Caki2 (cell line): ENCODE data around the gene ADGRA1. TPM values are rescaled to one million over a fixed set of nuclear protein-coding genes. Genes with fewer than 3 reads are reported as not detected.

Experiments
- DNase-seq: peaks from one replicate; pipeline ENCODE4 v3.0.0-alpha.2; 2015; ENCODE audit warnings: low read depth
- in situ Hi-C: cut with HindIII; loops from 2 replicates; pipeline ENCODE4 v1.10.0; 2016; ENCODE audit warnings: low sequenced_read_pairs, low pct_unique_long_range_greater_than_20kb, mixed read lengths
- total RNA-seq: library from RNA; depleted of rRNA; stranded (reverse); fragments of >200 nt; shearing (Covaris generic); gene quantifications from 2 replicates; pipeline ENCODE4 v1.2.3, GENCODE V29; 2014; ENCODE audit warnings: low replicate concordance; rRNA removed

ADGRA1 gene
- total RNA-seq, 1 experiment from 2014 or later = not detected

DNA sequence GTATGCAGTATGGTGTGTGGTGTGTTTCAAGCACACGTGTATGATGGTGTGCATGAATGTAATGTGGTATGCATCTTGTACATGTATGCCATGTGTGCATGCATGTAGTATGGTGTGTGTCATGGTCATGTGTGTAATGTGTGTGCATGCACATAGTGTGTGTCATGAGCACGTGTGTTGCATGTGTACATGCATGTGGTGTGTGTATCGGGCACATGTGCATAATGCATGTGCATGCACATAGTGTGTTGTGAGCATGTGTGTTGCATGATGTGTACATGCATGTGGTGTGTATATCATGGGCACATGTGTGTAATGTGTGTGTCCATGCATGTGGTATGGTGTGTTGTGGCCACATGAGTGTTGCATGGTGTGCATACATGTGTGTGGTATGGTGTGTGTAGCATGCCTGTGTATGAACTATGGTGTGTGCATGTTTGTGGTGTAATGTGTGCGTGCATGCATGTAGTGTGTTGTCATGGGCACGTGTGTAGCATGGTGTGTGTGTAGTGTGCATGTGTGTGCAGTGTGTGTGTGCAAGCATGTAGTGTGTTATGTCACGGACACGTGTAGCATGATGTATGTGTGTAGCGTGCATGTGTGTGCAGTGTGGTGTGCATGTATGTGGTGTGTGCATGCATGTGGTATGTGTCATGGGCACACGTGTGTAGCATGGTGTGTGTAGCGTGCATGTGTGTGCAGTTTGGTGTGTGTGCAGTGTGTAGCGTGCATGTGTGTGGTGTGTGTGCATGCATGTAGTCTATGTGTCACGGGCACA lies 89.8 kb downstream of the ADGRA1 start:
- no peak for DNase-seq
- in situ Hi-C loops = no loop called here

DNA sequence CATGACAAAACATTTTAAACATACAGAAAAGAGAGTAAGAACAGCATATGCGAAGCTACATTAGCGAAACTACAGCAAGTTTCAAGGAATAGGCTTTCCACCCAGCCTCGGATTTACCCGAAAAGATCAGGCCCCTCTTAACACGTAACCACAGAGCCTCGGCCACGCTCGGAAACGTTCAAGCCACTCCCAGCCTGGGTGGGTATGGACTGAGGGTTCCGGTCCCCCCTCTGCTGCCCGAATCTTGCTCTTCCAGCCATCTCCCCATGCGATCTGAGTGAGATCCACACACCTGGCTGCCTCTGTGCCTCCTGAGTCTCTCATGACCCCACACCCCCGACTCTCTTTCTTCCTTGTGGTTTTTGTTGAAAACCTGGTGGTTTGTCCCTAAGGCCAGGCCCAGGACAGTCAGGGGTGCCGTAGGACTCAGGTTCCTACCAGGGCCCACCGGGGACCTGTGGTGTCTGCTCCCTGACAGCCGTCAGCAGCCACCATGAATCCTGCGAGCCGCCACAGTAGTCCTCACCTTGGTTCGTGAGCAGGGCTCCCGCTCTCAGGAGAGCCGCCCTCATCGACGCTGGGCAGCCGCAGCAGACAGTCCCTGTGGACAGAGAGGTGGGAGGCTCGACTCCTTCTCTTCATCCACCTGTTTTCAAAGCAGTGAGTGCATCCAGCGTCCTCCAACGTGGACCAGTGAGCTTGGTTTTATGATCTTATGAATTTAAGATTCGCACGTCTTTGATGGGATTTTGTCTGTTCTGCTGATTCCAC lies 90.8 kb downstream of the ADGRA1 start:
- no peak for DNase-seq
- in situ Hi-C loops = no loop called here

DNA sequence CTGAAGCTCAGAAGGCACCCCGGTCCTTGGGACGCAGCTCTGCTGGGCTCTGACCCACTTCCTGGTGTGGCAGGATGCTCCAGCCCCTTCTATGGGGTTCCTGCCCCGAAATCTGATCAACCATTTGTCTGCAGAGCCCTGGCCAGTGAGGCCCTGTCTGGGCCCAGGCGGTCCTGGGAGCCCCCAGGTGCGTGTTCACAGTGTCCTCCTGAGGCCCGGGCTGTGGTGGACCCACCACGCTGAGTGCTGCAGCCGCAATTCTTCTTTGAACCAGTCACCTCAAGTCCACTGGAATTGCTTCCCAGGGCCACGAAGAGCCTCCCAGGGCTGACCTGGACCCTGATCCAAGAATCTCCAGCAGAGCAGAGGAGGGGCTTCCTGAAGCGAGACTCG lies 91.4 kb downstream of the ADGRA1 start:
- in situ Hi-C loops = no loop called here
- DNase-seq = no peak

DNA sequence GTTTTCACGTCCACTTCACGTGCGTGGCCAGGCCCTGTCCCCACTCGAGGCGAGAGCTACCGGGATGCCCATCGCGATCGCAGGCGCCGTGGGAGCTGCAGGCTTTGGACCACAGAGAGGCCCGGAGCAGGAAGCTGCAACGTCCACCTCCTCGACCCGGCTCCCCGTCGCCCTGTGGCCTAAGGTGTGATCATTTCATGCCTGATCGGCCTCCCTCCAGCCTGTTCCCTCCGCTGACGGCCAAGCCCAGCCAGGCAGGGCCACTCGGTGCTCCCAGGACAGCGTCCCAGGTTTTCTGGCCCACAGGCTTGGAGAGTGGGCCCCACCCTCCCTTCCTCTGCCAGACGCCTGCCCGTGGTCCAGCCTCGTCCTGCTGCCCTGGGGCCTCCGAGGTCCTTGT lies 91.9 kb downstream of the ADGRA1 start:
- in situ Hi-C loops = no loop called here
- no peak for DNase-seq

DNA sequence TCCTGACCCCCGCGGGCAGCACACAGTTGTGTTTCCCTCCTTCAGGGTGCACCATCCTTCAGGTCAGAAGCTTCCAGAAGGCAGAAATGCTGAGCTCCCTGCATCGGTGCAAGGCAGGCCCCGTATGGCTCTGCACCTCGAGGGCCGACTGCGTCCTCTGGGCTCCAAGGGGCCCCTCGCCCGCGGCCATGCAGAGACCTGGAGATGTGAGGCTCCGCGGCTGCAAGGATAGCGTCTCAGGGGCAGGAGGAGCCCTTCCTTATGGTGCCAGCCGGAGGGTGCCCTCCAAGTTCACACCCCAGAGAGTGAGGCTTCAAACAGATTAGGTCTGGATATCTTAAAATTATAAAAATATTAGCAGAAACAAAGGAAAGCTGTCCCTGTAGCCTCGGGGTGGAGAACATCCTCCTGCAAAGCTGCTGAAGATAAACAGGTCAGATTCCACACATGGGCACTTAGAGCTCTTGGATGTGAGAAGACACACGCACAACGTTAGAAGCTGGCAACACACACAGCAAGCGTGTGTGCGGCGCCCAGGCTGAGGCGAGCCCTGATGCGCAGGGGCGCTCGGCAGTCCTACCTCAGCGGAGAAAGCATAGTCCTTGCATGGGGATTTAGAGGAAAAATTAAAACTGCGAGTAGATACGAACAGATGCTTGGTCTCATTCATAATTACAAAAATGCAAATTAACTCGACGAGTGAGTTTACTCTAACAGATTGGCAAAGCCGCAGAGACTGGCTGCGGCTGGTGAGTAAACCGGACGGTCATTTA lies 92.7 kb downstream of the ADGRA1 start:
- no peak for DNase-seq
- in situ Hi-C loops = no loop called here

- in situ Hi-C loops = no loop called here
These were observed 93.4 kb downstream of the ADGRA1 start for GRCh38 chr10:133180965-133181639.

More at GRCh38 chr10:133180965-133181639, 93.4 kb downstream of the ADGRA1 start:
- no peak for DNase-seq

Other genes with a start within 250 kb of the ADGRA1 start
- not detected in 2 replicates for gene CFAP46, start 145.4 kb upstream of the ADGRA1 start, total RNA-seq
- 0.90 and 1.1 TPM in 2 replicates for gene KNDC1, start 72.3 kb downstream of the ADGRA1 start, total RNA-seq
- gene UTF1, start 142.3 kb downstream of the ADGRA1 start, total RNA-seq = not detected in 2 replicates
- not detected in 2 replicates for gene VENTX, start 149.9 kb downstream of the ADGRA1 start, total RNA-seq
- gene ADAM8, start 188.9 kb downstream of the ADGRA1 start, total RNA-seq = 0.55 and 2.9 TPM in 2 replicates
- 73.2 and 76.2 TPM in 2 replicates for gene TUBGCP2, start 220.9 kb downstream of the ADGRA1 start, total RNA-seq
- gene ZNF511, start 221.0 kb downstream of the ADGRA1 start, total RNA-seq = 74.5 and 97.5 TPM in 2 replicates
- gene CALY, start 249.0 kb downstream of the ADGRA1 start, total RNA-seq = not detected in 2 replicates